Left lobe of liver (tissue), 2 donors: ENCODE results near the gene SPI1. TPM values are rescaled to one million over a fixed set of nuclear protein-coding genes. Genes with fewer than 3 reads are reported as not detected.
"Not testable (repeated sequence)": the region's sequence is repeated elsewhere in the genome, so short reads cannot be mapped to it uniquely, and the experiment has no call there.

Experiments
- ATAC-seq: fragments of 200-7000 bp; cut with Tn5 transposase; one replicate; pipeline ENCODE4 v1.9.1; 2020; ENCODE audit warnings: mild to moderate bottlenecking, moderate library complexity
- DNase-seq: peaks from one replicate; pipeline ENCODE4 v3.0.0-alpha.2; 2020; ENCODE audit warnings: low spot score
- total RNA-seq: library from RNA; stranded (reverse); gene quantifications from one replicate; pipeline ENCODE4 v1.2.1, GENCODE V29; 2021
- donor health status: DM: no; HTN: no; CAD: no; lungs with moderate emphysema.
- donor health status: DM: no; HTN: yes; CAD: no.

The SPI1 gene
- total RNA-seq, 1 donor from 2014 or later, result 10.9 TPM

GRCh38 chr11:47342854-47343253, 35.5 kb downstream of the SPI1 start:
- DNase-seq (no peak), ATAC-seq (no peak)

- ATAC-seq (no peak), DNase-seq (no peak)
Measured at GRCh38 chr11:47342036-47342803, 36.1 kb downstream of the SPI1 start.

GRCh38 chr11:47340980-47341775, 37.2 kb downstream of the SPI1 start:
- DNase-seq (no peak), ATAC-seq (peak; percentile 17)

- no peak for ATAC-seq
- no peak for DNase-seq
Measured at GRCh38 chr11:47340010-47340409, 38.3 kb downstream of the SPI1 start.

GRCh38 chr11:47338396-47339241, 39.7 kb downstream of the SPI1 start:
- ATAC-seq, result no peak
- DNase-seq, result no peak

GRCh38 chr11:47337229-47337924, 41.0 kb downstream of the SPI1 start:
- ATAC-seq, result no peak
- no peak for DNase-seq

- ATAC-seq (no peak), DNase-seq (no peak)
Measured at GRCh38 chr11:47336595-47336994, 41.8 kb downstream of the SPI1 start.

GRCh38 chr11:47335733-47336132, 42.6 kb downstream of the SPI1 start:
- ATAC-seq (no peak), DNase-seq (no peak)

GRCh38 chr11:47334699-47335411, 43.5 kb downstream of the SPI1 start:
- ATAC-seq, DNase-seq: not testable (repeated sequence)

GRCh38 chr11:47333886-47334443, 44.4 kb downstream of the SPI1 start:
- no peak for ATAC-seq
- no peak for DNase-seq

- DNase-seq (no peak), ATAC-seq (no peak)
Measured at GRCh38 chr11:47333526-47333845, 44.9 kb downstream of the SPI1 start.

- ATAC-seq (no peak), DNase-seq (no peak)
Measured at GRCh38 chr11:47332791-47333525, 45.4 kb downstream of the SPI1 start.

GRCh38 chr11:47332303-47332711, 46.0 kb downstream of the SPI1 start:
- DNase-seq (no peak), ATAC-seq (no peak)

- DNase-seq, result no peak
- ATAC-seq, result no peak
Measured at GRCh38 chr11:47331454-47332302, 46.7 kb downstream of the SPI1 start.

GRCh38 chr11:47329987-47330931, 48.1 kb downstream of the SPI1 start:
- ATAC-seq, result peak; percentile 21
- no peak for DNase-seq

- ATAC-seq (no peak), DNase-seq (no peak)
Measured at GRCh38 chr11:47329431-47329986, 48.8 kb downstream of the SPI1 start.
